ENCODE data around the gene SDCCAG8.

GRCh38 chr1:243496187-243496646 is 240.4 kb downstream of the SDCCAG8 start:
- no peak for TF ChIP-seq CTCF (IDR thresholded peaks at IDR 0.05)
- TF ChIP-seq POLR2A (IDR thresholded peaks at IDR 0.05), result peak; percentile 7
